WTC11 (cell line): ENCODE results near the gene MAMLD1. TPM values are rescaled to one million over a fixed set of nuclear protein-coding genes. Genes with fewer than 3 reads are reported as not detected.

Experiments used
- ATAC-seq: fragments of 200-7000 bp; cut with Tn5 transposase; 2 replicates; pipeline ENCODE4 v1.10.0; 2021; ENCODE audit warnings: mild to moderate bottlenecking, moderate library complexity
- CTCF ChIA-PET: fragments of 300-600 bp; sonication (Branson Sonifier 250); formaldehyde crosslinking; loops from one replicate; lab custom pipeline; 2021; ENCODE audit warnings: antibody characterized with exemption; lab: Charles Lee
- POLR2A ChIA-PET: fragments of 350-600 bp; sonication (Branson Sonifier 250); formaldehyde crosslinking; loops from one replicate; lab custom pipeline; 2021; ENCODE audit warnings: antibody characterized with exemption; lab: Charles Lee
- DNase-seq: peaks from one replicate; pipeline ENCODE4 v3.0.0; 2021; ENCODE audit warnings: low spot score
- H3K27ac Mint-ChIP-seq: 2 replicates; pipeline ENCODE4 v1.8.0; 2021; ENCODE audit warnings: mixed read lengths
- H3K27me3 Mint-ChIP-seq: 2 replicates; pipeline ENCODE4 v1.8.0; 2021; ENCODE audit warnings: low read depth, mild to moderate bottlenecking, moderate library complexity, mixed read lengths
- H3K36me3 Mint-ChIP-seq: 2 replicates; pipeline ENCODE4 v1.8.0; 2021; ENCODE audit warnings: mixed read lengths
- H3K4me1 Mint-ChIP-seq: 2 replicates; pipeline ENCODE4 v1.8.0; 2022; ENCODE audit warnings: mixed read lengths
- H3K4me3 Mint-ChIP-seq: 2 replicates; pipeline ENCODE4 v1.8.0; 2021; ENCODE audit warnings: mild to moderate bottlenecking, moderate library complexity, mixed read lengths
- H3K9me3 Mint-ChIP-seq: 2 replicates; pipeline ENCODE4 v1.8.0; 2021; ENCODE audit warnings: mixed read lengths
- CREB1 ChIP-seq: sonication (generic); formaldehyde crosslinking; IDR thresholded peaks from 2 replicates; pipeline ENCODE4 v1.8.0; 2023; ENCODE audit warnings: mild to moderate bottlenecking, missing genetic modification reagents
- ELF4 ChIP-seq: sonication (generic); formaldehyde crosslinking; IDR thresholded peaks from 2 replicates; pipeline ENCODE4 v1.8.1; 2022; ENCODE audit warnings: low read depth, mild to moderate bottlenecking, moderate library complexity, missing genetic modification reagents
- FOXP1 ChIP-seq: sonication (generic); formaldehyde crosslinking; IDR thresholded peaks from 2 replicates; pipeline ENCODE4 v1.8.0; 2022; ENCODE audit warnings: missing genetic modification reagents, mild to moderate bottlenecking, moderate library complexity, borderline replicate concordance
- GRHL2 ChIP-seq: fragments of 250-450 bp; sonication (Bioruptor Pico); IDR thresholded peaks from 2 replicates; pipeline ENCODE4 v1.8.0; 2022; ENCODE audit warnings: mild to moderate bottlenecking, moderate library complexity; ENCODE audit not compliant: insufficient replicate concordance, severe bottlenecking
- HMGA2 ChIP-seq: fragments of 250-450 bp; sonication (Bioruptor Pico); IDR thresholded peaks from 2 replicates; pipeline ENCODE4 v1.4.0; 2021; ENCODE audit warnings: mild to moderate bottlenecking, moderate library complexity
- JUN ChIP-seq: sonication (generic); formaldehyde crosslinking; IDR thresholded peaks from 2 replicates; pipeline ENCODE4 v1.8.0; 2023; ENCODE audit warnings: mild to moderate bottlenecking, missing genetic modification reagents
- KAT7 ChIP-seq: sonication (generic); formaldehyde crosslinking; IDR thresholded peaks from 2 replicates; pipeline ENCODE4 v1.8.1; 2023; ENCODE audit warnings: missing genetic modification reagents, mild to moderate bottlenecking, borderline replicate concordance
- NFATC4 ChIP-seq: fragments of 250-450 bp; sonication (Bioruptor Pico); IDR thresholded peaks from 2 replicates; pipeline ENCODE4 v1.9.0; 2021; ENCODE audit warnings: mild to moderate bottlenecking
- NFYB ChIP-seq: sonication (generic); formaldehyde crosslinking; conservative IDR thresholded peaks from 2 replicates; pipeline ENCODE4 v1.8.0; 2022; ENCODE audit warnings: low read depth, missing genetic modification reagents
- RORB ChIP-seq: fragments of 250-450 bp; sonication (Bioruptor Pico); IDR thresholded peaks from 2 replicates; pipeline ENCODE4 v1.9.0; 2021; ENCODE audit warnings: mild to moderate bottlenecking
- SMAD4 ChIP-seq: sonication (generic); formaldehyde crosslinking; IDR thresholded peaks from 2 replicates; pipeline ENCODE4 v1.8.0; 2022; ENCODE audit warnings: mild to moderate bottlenecking, missing genetic modification reagents
- TP53 ChIP-seq: sonication (generic); formaldehyde crosslinking; IDR thresholded peaks from 2 replicates; pipeline ENCODE4 v1.8.1; 2023; ENCODE audit warnings: mild to moderate bottlenecking, missing genetic modification reagents
- ZNF138 ChIP-seq: sonication (generic); formaldehyde crosslinking; conservative IDR thresholded peaks from 2 replicates; pipeline ENCODE4 v1.8.1; 2022; ENCODE audit warnings: mild to moderate bottlenecking, moderate library complexity, missing genetic modification reagents
- ZNF219 ChIP-seq: sonication (generic); formaldehyde crosslinking; IDR thresholded peaks from 2 replicates; pipeline ENCODE4 v1.8.0; 2023; ENCODE audit warnings: missing genetic modification reagents, mild to moderate bottlenecking, borderline replicate concordance
- ZNF396 ChIP-seq: fragments of 250-450 bp; sonication (Bioruptor Pico); IDR thresholded peaks from 2 replicates; pipeline ENCODE4 v1.8.0; 2021; ENCODE audit warnings: mild to moderate bottlenecking, moderate library complexity, borderline replicate concordance
- ZNF671 ChIP-seq: fragments of 250-450 bp; sonication (Bioruptor Pico); IDR thresholded peaks from 2 replicates; pipeline ENCODE4 v1.8.0; 2021; ENCODE audit warnings: mild to moderate bottlenecking
- total RNA-seq: library from RNA; stranded (reverse); gene quantifications from 3 replicates; pipeline ENCODE4 v1.2.3, GENCODE V29; 2021
- TF ChIP-seq, protein P1 (sequence below): sonication (generic); formaldehyde crosslinking; IDR thresholded peaks from 2 replicates; pipeline ENCODE4 v1.8.1; 2023; ENCODE audit warnings: mild to moderate bottlenecking, missing genetic modification reagents
- TF ChIP-seq, protein P2 (sequence below): sonication (generic); formaldehyde crosslinking; IDR thresholded peaks from 2 replicates; pipeline ENCODE4 v1.8.1; 2023; ENCODE audit warnings: mild to moderate bottlenecking, missing genetic modification reagents, borderline replicate concordance
- TF ChIP-seq, protein P3 (sequence below): sonication (generic); formaldehyde crosslinking; IDR thresholded peaks from 2 replicates; pipeline ENCODE4 v1.8.0; 2022; ENCODE audit warnings: missing genetic modification reagents
- TF ChIP-seq, protein P4 (sequence below): sonication (generic); formaldehyde crosslinking; IDR thresholded peaks from 2 replicates; pipeline ENCODE4 v1.8.0; 2023; ENCODE audit warnings: mild to moderate bottlenecking, missing genetic modification reagents

MAMLD1 gene
- total RNA-seq, 1 experiment from 2014 or later, result 0.35 TPM

- CTCF ChIA-PET, result interaction anchor here (0.9 to 1.3 kb wide), 2 partner anchors 27 to 55 kb away, joined by 3 to 6 read pairs; no protein-coding TSS in a partner anchor
- DNase-seq (no peak), ATAC-seq (no peak)
- Mint-ChIP-seq H3K9me3 (no peaks in the 10 kb centered on the region), H3K36me3 (no peaks in the 10 kb centered on the region), H3K4me3 (no peak overlapping the region), H3K27me3 (no peaks in the 10 kb centered on the region), H3K27ac (no peak overlapping the region)
- no peak for TF ChIP-seq SMAD4 (CRISPR knock-in tag)
- TF ChIP-seq, protein P1, sequence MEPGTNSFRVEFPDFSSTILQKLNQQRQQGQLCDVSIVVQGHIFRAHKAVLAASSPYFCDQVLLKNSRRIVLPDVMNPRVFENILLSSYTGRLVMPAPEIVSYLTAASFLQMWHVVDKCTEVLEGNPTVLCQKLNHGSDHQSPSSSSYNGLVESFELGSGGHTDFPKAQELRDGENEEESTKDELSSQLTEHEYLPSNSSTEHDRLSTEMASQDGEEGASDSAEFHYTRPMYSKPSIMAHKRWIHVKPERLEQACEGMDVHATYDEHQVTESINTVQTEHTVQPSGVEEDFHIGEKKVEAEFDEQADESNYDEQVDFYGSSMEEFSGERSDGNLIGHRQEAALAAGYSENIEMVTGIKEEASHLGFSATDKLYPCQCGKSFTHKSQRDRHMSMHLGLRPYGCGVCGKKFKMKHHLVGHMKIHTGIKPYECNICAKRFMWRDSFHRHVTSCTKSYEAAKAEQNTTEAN (CRISPR knock-in tag), result no peak
- no peak for TF ChIP-seq ZNF138 (CRISPR knock-in tag)
- TF ChIP-seq, protein P2, sequence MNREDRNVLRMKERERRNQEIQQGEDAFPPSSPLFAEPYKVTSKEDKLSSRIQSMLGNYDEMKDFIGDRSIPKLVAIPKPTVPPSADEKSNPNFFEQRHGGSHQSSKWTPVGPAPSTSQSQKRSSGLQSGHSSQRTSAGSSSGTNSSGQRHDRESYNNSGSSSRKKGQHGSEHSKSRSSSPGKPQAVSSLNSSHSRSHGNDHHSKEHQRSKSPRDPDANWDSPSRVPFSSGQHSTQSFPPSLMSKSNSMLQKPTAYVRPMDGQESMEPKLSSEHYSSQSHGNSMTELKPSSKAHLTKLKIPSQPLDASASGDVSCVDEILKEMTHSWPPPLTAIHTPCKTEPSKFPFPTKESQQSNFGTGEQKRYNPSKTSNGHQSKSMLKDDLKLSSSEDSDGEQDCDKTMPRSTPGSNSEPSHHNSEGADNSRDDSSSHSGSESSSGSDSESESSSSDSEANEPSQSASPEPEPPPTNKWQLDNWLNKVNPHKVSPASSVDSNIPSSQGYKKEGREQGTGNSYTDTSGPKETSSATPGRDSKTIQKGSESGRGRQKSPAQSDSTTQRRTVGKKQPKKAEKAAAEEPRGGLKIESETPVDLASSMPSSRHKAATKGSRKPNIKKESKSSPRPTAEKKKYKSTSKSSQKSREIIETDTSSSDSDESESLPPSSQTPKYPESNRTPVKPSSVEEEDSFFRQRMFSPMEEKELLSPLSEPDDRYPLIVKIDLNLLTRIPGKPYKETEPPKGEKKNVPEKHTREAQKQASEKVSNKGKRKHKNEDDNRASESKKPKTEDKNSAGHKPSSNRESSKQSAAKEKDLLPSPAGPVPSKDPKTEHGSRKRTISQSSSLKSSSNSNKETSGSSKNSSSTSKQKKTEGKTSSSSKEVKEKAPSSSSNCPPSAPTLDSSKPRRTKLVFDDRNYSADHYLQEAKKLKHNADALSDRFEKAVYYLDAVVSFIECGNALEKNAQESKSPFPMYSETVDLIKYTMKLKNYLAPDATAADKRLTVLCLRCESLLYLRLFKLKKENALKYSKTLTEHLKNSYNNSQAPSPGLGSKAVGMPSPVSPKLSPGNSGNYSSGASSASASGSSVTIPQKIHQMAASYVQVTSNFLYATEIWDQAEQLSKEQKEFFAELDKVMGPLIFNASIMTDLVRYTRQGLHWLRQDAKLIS (CRISPR knock-in tag), result no peak
- TF ChIP-seq ZNF219 (CRISPR knock-in tag), result no peak
- no peak for TF ChIP-seq GRHL2 (CRISPR knock-in tag)
- no peak for TF ChIP-seq NFATC4 (CRISPR knock-in tag)
- TF ChIP-seq, protein P3, sequence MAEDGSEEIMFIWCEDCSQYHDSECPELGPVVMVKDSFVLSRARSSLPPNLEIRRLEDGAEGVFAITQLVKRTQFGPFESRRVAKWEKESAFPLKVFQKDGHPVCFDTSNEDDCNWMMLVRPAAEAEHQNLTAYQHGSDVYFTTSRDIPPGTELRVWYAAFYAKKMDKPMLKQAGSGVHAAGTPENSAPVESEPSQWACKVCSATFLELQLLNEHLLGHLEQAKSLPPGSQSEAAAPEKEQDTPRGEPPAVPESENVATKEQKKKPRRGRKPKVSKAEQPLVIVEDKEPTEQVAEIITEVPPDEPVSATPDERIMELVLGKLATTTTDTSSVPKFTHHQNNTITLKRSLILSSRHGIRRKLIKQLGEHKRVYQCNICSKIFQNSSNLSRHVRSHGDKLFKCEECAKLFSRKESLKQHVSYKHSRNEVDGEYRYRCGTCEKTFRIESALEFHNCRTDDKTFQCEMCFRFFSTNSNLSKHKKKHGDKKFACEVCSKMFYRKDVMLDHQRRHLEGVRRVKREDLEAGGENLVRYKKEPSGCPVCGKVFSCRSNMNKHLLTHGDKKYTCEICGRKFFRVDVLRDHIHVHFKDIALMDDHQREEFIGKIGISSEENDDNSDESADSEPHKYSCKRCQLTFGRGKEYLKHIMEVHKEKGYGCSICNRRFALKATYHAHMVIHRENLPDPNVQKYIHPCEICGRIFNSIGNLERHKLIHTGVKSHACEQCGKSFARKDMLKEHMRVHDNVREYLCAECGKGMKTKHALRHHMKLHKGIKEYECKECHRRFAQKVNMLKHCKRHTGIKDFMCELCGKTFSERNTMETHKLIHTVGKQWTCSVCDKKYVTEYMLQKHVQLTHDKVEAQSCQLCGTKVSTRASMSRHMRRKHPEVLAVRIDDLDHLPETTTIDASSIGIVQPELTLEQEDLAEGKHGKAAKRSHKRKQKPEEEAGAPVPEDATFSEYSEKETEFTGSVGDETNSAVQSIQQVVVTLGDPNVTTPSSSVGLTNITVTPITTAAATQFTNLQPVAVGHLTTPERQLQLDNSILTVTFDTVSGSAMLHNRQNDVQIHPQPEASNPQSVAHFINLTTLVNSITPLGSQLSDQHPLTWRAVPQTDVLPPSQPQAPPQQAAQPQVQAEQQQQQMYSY, result no peak
- no peak for TF ChIP-seq RORB (CRISPR knock-in tag)
- TF ChIP-seq ZNF396 (CRISPR knock-in tag), result no peak
- TF ChIP-seq, protein P4, sequence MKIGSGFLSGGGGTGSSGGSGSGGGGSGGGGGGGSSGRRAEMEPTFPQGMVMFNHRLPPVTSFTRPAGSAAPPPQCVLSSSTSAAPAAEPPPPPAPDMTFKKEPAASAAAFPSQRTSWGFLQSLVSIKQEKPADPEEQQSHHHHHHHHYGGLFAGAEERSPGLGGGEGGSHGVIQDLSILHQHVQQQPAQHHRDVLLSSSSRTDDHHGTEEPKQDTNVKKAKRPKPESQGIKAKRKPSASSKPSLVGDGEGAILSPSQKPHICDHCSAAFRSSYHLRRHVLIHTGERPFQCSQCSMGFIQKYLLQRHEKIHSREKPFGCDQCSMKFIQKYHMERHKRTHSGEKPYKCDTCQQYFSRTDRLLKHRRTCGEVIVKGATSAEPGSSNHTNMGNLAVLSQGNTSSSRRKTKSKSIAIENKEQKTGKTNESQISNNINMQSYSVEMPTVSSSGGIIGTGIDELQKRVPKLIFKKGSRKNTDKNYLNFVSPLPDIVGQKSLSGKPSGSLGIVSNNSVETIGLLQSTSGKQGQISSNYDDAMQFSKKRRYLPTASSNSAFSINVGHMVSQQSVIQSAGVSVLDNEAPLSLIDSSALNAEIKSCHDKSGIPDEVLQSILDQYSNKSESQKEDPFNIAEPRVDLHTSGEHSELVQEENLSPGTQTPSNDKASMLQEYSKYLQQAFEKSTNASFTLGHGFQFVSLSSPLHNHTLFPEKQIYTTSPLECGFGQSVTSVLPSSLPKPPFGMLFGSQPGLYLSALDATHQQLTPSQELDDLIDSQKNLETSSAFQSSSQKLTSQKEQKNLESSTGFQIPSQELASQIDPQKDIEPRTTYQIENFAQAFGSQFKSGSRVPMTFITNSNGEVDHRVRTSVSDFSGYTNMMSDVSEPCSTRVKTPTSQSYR (CRISPR knock-in tag), result no peak
- no peak for TF ChIP-seq JUN
- no peak for TF ChIP-seq FOXP1 (CRISPR knock-in tag)
- no peak for TF ChIP-seq KAT7 (CRISPR knock-in tag)
- no peak for TF ChIP-seq CREB1 (CRISPR knock-in tag)
- no peak for TF ChIP-seq HMGA2 (CRISPR knock-in tag)
- no peak for TF ChIP-seq ZNF671 (CRISPR knock-in tag)
- TF ChIP-seq NFYB (CRISPR knock-in tag), result no peak
- no peak for TF ChIP-seq TP53 (CRISPR knock-in tag)
- TF ChIP-seq ELF4 (CRISPR knock-in tag), result no peak
- TF ChIP-seq, all 79 proteins: peak for 0
- H3K4me1 Mint-ChIP-seq, result peaks cover 30% of the 10 kb centered on the region
- POLR2A ChIA-PET, result no interaction called here
Observed at GRCh38 chrX:150517303-150517910, 154.3 kb downstream of the MAMLD1 start.
